NCI-H82 treated with DMSO at 0.1 percent for 48 hours (cell line): ENCODE measurements around the gene UROS.

Source experiments
- DNase-seq: peaks from one replicate; lab custom pipeline; 2025; ENCODE audit not compliant: unreplicated experiment; lab: John Stamatoyannopoulos, UW

Gene UROS

GRCh38 chr10:125768219-125768855, 54.7 kb downstream of the UROS start:
- DNase-seq, result peak; percentile 65

GRCh38 chr10:125766511-125766910, 56.5 kb downstream of the UROS start:
- DNase-seq, result no peak

GRCh38 chr10:125765835-125766234, 57.2 kb downstream of the UROS start:
- DNase-seq, result no peak

- no peak for DNase-seq
These were observed 60.1 kb downstream of the UROS start for GRCh38 chr10:125762692-125763648.

- no peak for DNase-seq
These were observed 61.1 kb downstream of the UROS start for GRCh38 chr10:125761961-125762360.

- no peak for DNase-seq
These were observed 65.3 kb downstream of the UROS start for GRCh38 chr10:125757742-125758141.

GRCh38 chr10:125756853-125757487, 66.1 kb downstream of the UROS start:
- no peak for DNase-seq

- no peak for DNase-seq
These were observed 66.9 kb downstream of the UROS start for GRCh38 chr10:125756196-125756595.

- DNase-seq, result no peak
These were observed 75.6 kb downstream of the UROS start for GRCh38 chr10:125747417-125747816.

GRCh38 chr10:125744909-125745308, 78.1 kb downstream of the UROS start:
- DNase-seq, result no peak

GRCh38 chr10:125742465-125742864, 80.6 kb downstream of the UROS start:
- no peak for DNase-seq

GRCh38 chr10:125739994-125740679, 82.9 kb downstream of the UROS start:
- no peak for DNase-seq
